ENCODE data around the gene TMEM30B. TPM values are rescaled to one million over a fixed set of nuclear protein-coding genes. Genes with fewer than 3 reads are reported as not detected.
A peak's percentile ranks its signal among the peaks of the same experiment; 100 is the strongest.

The TMEM30B gene
- total and polyA plus RNA-seq, 4 experiments from 2014 or later = 2.9 to 5.4 (median 4.1) TPM

DNA sequence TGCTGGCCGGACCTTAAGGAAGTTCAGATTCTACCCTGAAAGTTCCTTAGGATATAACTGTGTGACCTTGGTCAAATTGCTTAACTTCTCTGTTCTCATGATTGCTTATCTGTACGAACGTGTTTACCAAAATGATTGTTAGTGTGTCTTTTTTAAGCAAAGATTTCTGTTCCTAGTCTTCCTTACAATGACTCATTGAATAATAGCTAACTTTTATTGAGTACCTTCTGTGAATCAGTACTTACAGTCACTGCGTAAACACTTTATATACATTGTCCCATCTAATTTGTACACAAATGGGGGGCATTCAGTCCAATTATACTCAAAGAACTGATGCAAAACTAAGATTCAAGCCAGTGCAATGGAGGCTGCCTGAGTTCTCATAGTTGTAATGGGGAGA lies 4.2 kb upstream of the TMEM30B start:
- Mint-ChIP-seq H3K27me3 (no peaks in the 10 kb centered on the region), H3K4me1 (peaks cover 17 to 28% (median 18%) of the 10 kb centered on the region in 4 donors), H3K27ac (peak overlapping the region in 1 of 7 donors; percentile 42), H3K9me3 (no peaks in the 10 kb centered on the region), H3K36me3 (peaks cover 0 to 3% of the 10 kb centered on the region in 2 donors), H3K4me3 (no peak overlapping the region)
- intact Hi-C loops (cut with micrococcal nuclease) = no loop called here
- ChIA-PET CTCF (ENCODE audit: partially characterized antibody) (interaction anchor here (0.7 to 9.6 kb wide), 13 partner anchors 10 to 660 kb away, joined by 3 to 152 read pairs (median 4); no protein-coding TSS in a partner anchor), POLR2A (ENCODE audit: partially characterized antibody) (interaction anchor here (1.7 kb wide), 1 partner anchor 18 kb away, joined by 4 read pairs; no protein-coding TSS in a partner anchor)
- Histone ChIP-seq H3K4me3 (ENCODE audit: low read length in 2 of 2) (no peak overlapping the region), H3K4me1 (ENCODE audit: insufficient read depth, low read length) (peaks cover 14% of the 10 kb centered on the region), H3K9me3 (ENCODE audit: control insufficient read depth in 1 of 2, low read length in 2 of 2) (no peaks in the 10 kb centered on the region), H3K27ac (ENCODE audit: low read depth, low read length) (no peak overlapping the region), H3K36me3 (ENCODE audit: insufficient read depth, low read length) (no peaks in the 10 kb centered on the region), H3K27me3 (ENCODE audit: insufficient read depth, low read length) (no peaks in the 10 kb centered on the region)
- no peak for DNase-seq

- Mint-ChIP-seq H3K27ac (peak overlapping the region in 3 of 7 donors; percentile 16 to 85 (median 19)), H3K9me3 (no peaks in the 10 kb centered on the region), H3K27me3 (no peaks in the 10 kb centered on the region), H3K4me1 (peaks cover 22 to 42% (median 25%) of the 10 kb centered on the region in 4 donors), H3K36me3 (peaks cover 0 to 5% of the 10 kb centered on the region in 2 donors), H3K4me3 (peak overlapping the region in 5 of 8 donors; percentile 3 to 26 (median 11))
- no peak overlapping the region for H3K4me3 ChIP-seq (ENCODE audit: low read length in 2 of 2)
- no peaks in the 10 kb centered on the region for H3K9me3 ChIP-seq (ENCODE audit: control insufficient read depth in 1 of 2, low read length in 2 of 2)
- H3K36me3 ChIP-seq (ENCODE audit: insufficient read depth, low read length) = no peaks in the 10 kb centered on the region
- ChIA-PET POLR2A (ENCODE audit: partially characterized antibody) (no interaction called here), CTCF (ENCODE audit: partially characterized antibody) (interaction anchor here (0.7 to 9.6 kb wide), 4 partner anchors 8 to 553 kb away, joined by 4 to 152 read pairs (median 25); no protein-coding TSS in a partner anchor)
- no peak overlapping the region for H3K27ac ChIP-seq (ENCODE audit: low read depth, low read length)
- intact Hi-C loops (cut with micrococcal nuclease) = loop anchor here (5.0 kb wide), 1 partner anchor 448 kb away; no protein-coding TSS in a partner anchor
- H3K27me3 ChIP-seq (ENCODE audit: insufficient read depth, low read length) = no peaks in the 10 kb centered on the region
- no peak for DNase-seq
- H3K4me1 ChIP-seq (ENCODE audit: insufficient read depth, low read length) = peaks cover 24% of the 10 kb centered on the region
These were observed 2.9 kb upstream of the TMEM30B start for GRCh38 chr14:61284001-61284400.

- H3K27me3 Mint-ChIP-seq = no peaks in the 10 kb centered on the region
- H3K27ac ChIP-seq (ENCODE audit: low read depth, low read length) = no peak overlapping the region
- H3K4me3 Mint-ChIP-seq = peak overlapping the region in 2 of 8 donors; percentile 28 to 30
- DNase-seq = no peak
- peaks cover 24% of the 10 kb centered on the region for H3K4me1 ChIP-seq (ENCODE audit: insufficient read depth, low read length)
- CTCF ChIA-PET (ENCODE audit: partially characterized antibody) = interaction anchor here (0.7 to 9.6 kb wide), 4 partner anchors 10 to 658 kb away, joined by 3 to 152 read pairs (median 20); no protein-coding TSS in a partner anchor
- peaks cover 23 to 46% (median 26%) of the 10 kb centered on the region in 4 donors for H3K4me1 Mint-ChIP-seq
- peaks cover 0 to 5% of the 10 kb centered on the region in 2 donors for H3K36me3 Mint-ChIP-seq
- no peaks in the 10 kb centered on the region for H3K9me3 ChIP-seq (ENCODE audit: control insufficient read depth in 1 of 2, low read length in 2 of 2)
- no peak overlapping the region for H3K4me3 ChIP-seq (ENCODE audit: low read length in 2 of 2)
- no peaks in the 10 kb centered on the region for H3K27me3 ChIP-seq (ENCODE audit: insufficient read depth, low read length)
- no peaks in the 10 kb centered on the region for H3K9me3 Mint-ChIP-seq
- intact Hi-C loops (cut with micrococcal nuclease) = loop anchor here (5.0 kb wide), 1 partner anchor 450 kb away; no protein-coding TSS in a partner anchor
- H3K27ac Mint-ChIP-seq = peak overlapping the region in 2 of 7 donors; percentile 68 to 71
- POLR2A ChIA-PET (ENCODE audit: partially characterized antibody) = interaction anchor here (1.3 kb wide), 1 partner anchor 13 kb away, joined by 3 read pairs; no protein-coding TSS in a partner anchor
- H3K36me3 ChIP-seq (ENCODE audit: insufficient read depth, low read length) = no peaks in the 10 kb centered on the region
These were observed 1.6 kb upstream of the TMEM30B start for GRCh38 chr14:61282746-61283145.

DNA sequence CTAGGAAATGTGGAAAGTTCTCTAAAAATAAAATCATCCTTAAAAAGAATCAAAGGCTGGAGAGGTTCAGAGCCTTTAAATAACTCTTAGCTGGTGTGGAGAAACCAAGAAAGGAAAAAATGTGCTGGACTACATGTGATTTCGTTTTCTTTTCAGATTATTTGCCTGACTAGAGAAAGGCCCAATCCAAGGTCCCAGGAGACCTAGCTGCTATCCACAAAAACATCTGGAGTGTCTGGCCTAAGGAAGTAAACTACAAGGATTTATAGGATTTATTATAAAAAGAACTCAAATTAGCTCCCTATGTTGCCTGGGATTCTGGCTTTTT lies 774 bp upstream of the TMEM30B start:
- Mint-ChIP-seq H3K36me3 (peaks cover 0 to 5% of the 10 kb centered on the region in 2 donors), H3K27ac (peak overlapping the region in 3 of 7 donors; percentile 29 to 77 (median 68)), H3K27me3 (no peaks in the 10 kb centered on the region), H3K4me1 (peaks cover 22 to 46% (median 26%) of the 10 kb centered on the region in 4 donors), H3K9me3 (no peaks in the 10 kb centered on the region), H3K4me3 (peak overlapping the region; percentile 26 to 86 (median 84))
- intact Hi-C loops (cut with micrococcal nuclease) = loop anchor here (5.0 kb wide), 1 partner anchor 450 kb away; no protein-coding TSS in a partner anchor
- H3K4me3 ChIP-seq (ENCODE audit: low read length in 2 of 2) = no peak overlapping the region
- no peak for DNase-seq
- H3K4me1 ChIP-seq (ENCODE audit: insufficient read depth, low read length) = peaks cover 24% of the 10 kb centered on the region
- H3K27me3 ChIP-seq (ENCODE audit: insufficient read depth, low read length) = no peaks in the 10 kb centered on the region
- POLR2A ChIA-PET (ENCODE audit: partially characterized antibody) = interaction anchor here (0.6 to 2.5 kb wide), 5 partner anchors 8 to 482 kb away, joined by 3 to 11 read pairs (median 3); partner anchors contain the start of gene SNAPC1
- CTCF ChIA-PET (ENCODE audit: partially characterized antibody) = interaction anchor here (0.6 to 9.6 kb wide), 12 partner anchors 11 to 657 kb away, joined by 3 to 152 read pairs (median 3); no protein-coding TSS in a partner anchor
- H3K9me3 ChIP-seq (ENCODE audit: control insufficient read depth in 1 of 2, low read length in 2 of 2) = no peaks in the 10 kb centered on the region
- no peak overlapping the region for H3K27ac ChIP-seq (ENCODE audit: low read depth, low read length)
- H3K36me3 ChIP-seq (ENCODE audit: insufficient read depth, low read length) = no peaks in the 10 kb centered on the region

- no peaks in the 10 kb centered on the region for H3K9me3 Mint-ChIP-seq
- H3K27ac Mint-ChIP-seq = peak overlapping the region; percentile 87 to 96 (median 94)
- ChIA-PET POLR2A (ENCODE audit: partially characterized antibody) (interaction anchor here (0.7 to 2.5 kb wide), 36 partner anchors 9 to 1032 kb away, joined by 3 to 16 read pairs (median 4); partner anchors contain the start of genes PPM1A, PRKCH, SLC38A6 and SNAPC1), CTCF (ENCODE audit: partially characterized antibody) (interaction anchor here (0.6 to 9.6 kb wide), 23 partner anchors 12 to 560 kb away, joined by 3 to 152 read pairs (median 4); no protein-coding TSS in a partner anchor)
- H3K4me3 Mint-ChIP-seq = peak overlapping the region; percentile 90 to 95 (median 93)
- peak overlapping the region; percentile 65 for H3K27ac ChIP-seq (ENCODE audit: low read depth, low read length)
- H3K4me1 Mint-ChIP-seq = peaks cover 19 to 38% (median 24%) of the 10 kb centered on the region in 4 donors
- peaks cover 0 to 5% of the 10 kb centered on the region in 2 donors for H3K36me3 Mint-ChIP-seq
- no peaks in the 10 kb centered on the region for H3K36me3 ChIP-seq (ENCODE audit: insufficient read depth, low read length)
- DNase-seq = peak; percentile 73 to 81 (median 78)
- H3K4me1 ChIP-seq (ENCODE audit: insufficient read depth, low read length) = peaks cover 16% of the 10 kb centered on the region
- no peaks in the 10 kb centered on the region for H3K9me3 ChIP-seq (ENCODE audit: control insufficient read depth in 1 of 2, low read length in 2 of 2)
- H3K27me3 ChIP-seq (ENCODE audit: insufficient read depth, low read length) = no peaks in the 10 kb centered on the region
- intact Hi-C loops (cut with micrococcal nuclease) = loop anchor here (1.0 to 5.0 kb wide), 2 partner anchors 11 to 452 kb away; no protein-coding TSS in a partner anchor
- H3K27me3 Mint-ChIP-seq = no peaks in the 10 kb centered on the region
- H3K4me3 ChIP-seq (ENCODE audit: low read length in 2 of 2) = peak overlapping the region; percentile 45 to 76
These were observed 482 bp downstream of the TMEM30B start for GRCh38 chr14:61280526-61281185.

- peak overlapping the region; percentile 90 to 95 (median 93) for H3K4me3 Mint-ChIP-seq
- peak overlapping the region in 1 of 2 donors; percentile 76 for H3K4me3 ChIP-seq (ENCODE audit: low read length in 2 of 2)
- H3K27me3 ChIP-seq (ENCODE audit: insufficient read depth, low read length) = no peaks in the 10 kb centered on the region
- no peaks in the 10 kb centered on the region for H3K9me3 Mint-ChIP-seq
- intact Hi-C loops (cut with micrococcal nuclease) = loop anchor here (1.0 to 5.0 kb wide), 2 partner anchors 11 to 452 kb away; no protein-coding TSS in a partner anchor
- H3K4me1 ChIP-seq (ENCODE audit: insufficient read depth, low read length) = peaks cover 16% of the 10 kb centered on the region
- H3K27ac ChIP-seq (ENCODE audit: low read depth, low read length) = peak overlapping the region; percentile 65
- H3K36me3 ChIP-seq (ENCODE audit: insufficient read depth, low read length) = no peaks in the 10 kb centered on the region
- H3K4me1 Mint-ChIP-seq = peaks cover 15 to 34% (median 24%) of the 10 kb centered on the region in 4 donors
- H3K27ac Mint-ChIP-seq = peak overlapping the region; percentile 87 to 96 (median 94)
- no peaks in the 10 kb centered on the region for H3K9me3 ChIP-seq (ENCODE audit: control insufficient read depth in 1 of 2, low read length in 2 of 2)
- DNase-seq = peak in 2 of 5 donors; percentile 56
- peaks cover 0 to 5% of the 10 kb centered on the region in 2 donors for H3K36me3 Mint-ChIP-seq
- ChIA-PET POLR2A (ENCODE audit: partially characterized antibody) (interaction anchor here (0.7 to 2.5 kb wide), 36 partner anchors 10 to 1031 kb away, joined by 3 to 16 read pairs (median 4); partner anchors contain the start of genes PPM1A, PRKCH, SLC38A6 and SNAPC1), CTCF (ENCODE audit: partially characterized antibody) (interaction anchor here (0.5 to 9.6 kb wide), 22 partner anchors 11 to 561 kb away, joined by 3 to 152 read pairs (median 4); no protein-coding TSS in a partner anchor)
- no peaks in the 10 kb centered on the region for H3K27me3 Mint-ChIP-seq
These were observed 1.0 kb downstream of the TMEM30B start for GRCh38 chr14:61280092-61280525.
